Astrocyte of the cerebellum (primary cell): Measurements from ENCODE around the gene CDH22.
A peak's percentile ranks its signal among the peaks of the same experiment; 100 is the strongest.

Experiments used
- DNase-seq: peaks from one replicate; pipeline ENCODE4 v3.0.0-alpha.2; 2011; ENCODE audit warnings: low read depth
- H3K4me3 ChIP-seq: 2 replicates; pipeline ENCODE4 v1.5.1; 2011; ENCODE audit warnings: mild to moderate bottlenecking, low read depth, low read length, moderate library complexity
- in situ Hi-C: cut with HindIII; loops from 2 replicates; pipeline ENCODE4 v1.10.0; 2017; ENCODE audit warnings: low sequenced_read_pairs
- TF ChIP-seq, protein P1 (sequence below): IDR thresholded peaks from 2 replicates; pipeline ENCODE4 v1.5.1; 2012; ENCODE audit warnings: low read length, low read depth, moderate library complexity, mild to moderate bottlenecking; ENCODE audit errors: missing control alignments

CDH22 gene

DNA sequence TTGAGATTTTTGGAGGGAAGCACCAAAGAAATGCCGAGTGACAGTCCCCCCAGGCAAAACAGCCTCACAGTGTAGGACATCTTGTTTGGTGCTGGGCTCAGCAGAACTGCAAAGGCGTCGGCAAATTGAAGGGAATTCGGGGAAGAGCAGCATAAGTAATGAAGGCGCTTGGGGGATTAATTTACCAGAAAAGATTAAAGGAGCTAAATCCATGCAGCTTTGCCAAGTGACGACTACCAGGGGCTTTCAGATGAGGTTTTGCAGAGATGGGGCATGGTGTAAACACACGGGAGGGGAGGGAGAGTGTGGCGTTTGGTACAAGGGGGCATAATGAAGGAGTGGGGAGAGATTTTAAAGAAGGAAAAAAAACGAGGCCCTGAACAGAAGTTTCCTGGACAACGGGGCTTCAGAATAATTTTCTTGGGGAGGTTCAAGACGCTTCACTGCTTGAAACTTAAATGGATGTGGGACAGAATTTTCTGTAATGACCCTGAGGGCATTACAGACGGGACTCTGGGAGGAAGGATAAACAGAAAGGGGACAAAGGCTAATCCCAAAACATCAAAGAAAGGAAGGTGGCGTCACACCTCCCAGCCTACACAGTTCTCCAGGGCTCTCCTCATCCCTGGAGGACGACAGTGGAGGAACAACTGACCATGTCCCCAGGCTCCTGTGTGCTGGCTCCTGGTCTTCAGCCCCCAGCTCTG, 45.4 kb upstream of the CDH22 start:
- in situ Hi-C loops = no loop called here
- no peak overlapping the region for H3K4me3 ChIP-seq
- DNase-seq = no peak
- TF ChIP-seq, protein P1, sequence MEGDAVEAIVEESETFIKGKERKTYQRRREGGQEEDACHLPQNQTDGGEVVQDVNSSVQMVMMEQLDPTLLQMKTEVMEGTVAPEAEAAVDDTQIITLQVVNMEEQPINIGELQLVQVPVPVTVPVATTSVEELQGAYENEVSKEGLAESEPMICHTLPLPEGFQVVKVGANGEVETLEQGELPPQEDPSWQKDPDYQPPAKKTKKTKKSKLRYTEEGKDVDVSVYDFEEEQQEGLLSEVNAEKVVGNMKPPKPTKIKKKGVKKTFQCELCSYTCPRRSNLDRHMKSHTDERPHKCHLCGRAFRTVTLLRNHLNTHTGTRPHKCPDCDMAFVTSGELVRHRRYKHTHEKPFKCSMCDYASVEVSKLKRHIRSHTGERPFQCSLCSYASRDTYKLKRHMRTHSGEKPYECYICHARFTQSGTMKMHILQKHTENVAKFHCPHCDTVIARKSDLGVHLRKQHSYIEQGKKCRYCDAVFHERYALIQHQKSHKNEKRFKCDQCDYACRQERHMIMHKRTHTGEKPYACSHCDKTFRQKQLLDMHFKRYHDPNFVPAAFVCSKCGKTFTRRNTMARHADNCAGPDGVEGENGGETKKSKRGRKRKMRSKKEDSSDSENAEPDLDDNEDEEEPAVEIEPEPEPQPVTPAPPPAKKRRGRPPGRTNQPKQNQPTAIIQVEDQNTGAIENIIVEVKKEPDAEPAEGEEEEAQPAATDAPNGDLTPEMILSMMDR = no peak

GRCh38 chr20:46352370-46352938, 44.2 kb upstream of the CDH22 start:
- no peak overlapping the region for H3K4me3 ChIP-seq
- TF ChIP-seq, protein P1 = no peak
- no peak for DNase-seq
- in situ Hi-C loops = no loop called here

DNA sequence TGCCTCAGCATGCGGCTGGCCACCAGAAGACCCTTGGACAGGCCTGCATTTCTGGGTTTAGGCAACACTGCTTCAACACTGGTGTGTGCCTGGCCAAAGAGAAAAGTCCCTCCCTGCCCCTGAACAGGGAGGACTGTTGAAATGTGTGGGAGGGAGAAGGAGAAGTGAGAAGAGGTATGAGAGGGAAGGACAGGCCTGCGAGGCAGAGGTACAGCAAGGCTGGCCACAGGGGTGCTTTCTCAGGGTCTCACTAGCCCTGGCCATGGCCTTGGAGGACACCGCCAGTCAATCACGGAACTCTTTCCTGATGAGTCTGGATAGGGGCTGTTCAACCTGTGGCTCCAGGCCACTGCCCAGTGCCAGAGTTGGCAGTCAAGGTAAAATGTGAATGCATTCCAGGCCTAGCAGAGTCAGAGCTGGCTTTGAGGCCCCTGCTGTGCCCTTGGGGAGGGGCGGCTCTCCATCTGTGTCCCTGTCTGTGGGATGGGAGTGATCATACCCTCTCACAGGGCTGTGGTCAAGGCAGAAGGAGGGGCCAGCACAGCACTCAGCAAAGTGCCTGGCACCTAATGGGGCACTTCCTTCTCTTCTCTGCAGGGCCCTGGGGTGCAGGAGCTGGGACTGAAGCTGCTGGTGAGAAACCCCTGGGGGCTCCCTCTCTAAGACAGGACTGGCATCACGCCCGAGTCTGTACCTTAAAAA, 43.2 kb upstream of the CDH22 start:
- TF ChIP-seq, protein P1 = no peak
- in situ Hi-C loops = no loop called here
- DNase-seq = no peak
- no peak overlapping the region for H3K4me3 ChIP-seq

- TF ChIP-seq, protein P1 = no peak
- in situ Hi-C loops = no loop called here
- DNase-seq = no peak
- no peak overlapping the region for H3K4me3 ChIP-seq
These were observed 42.6 kb upstream of the CDH22 start for GRCh38 chr20:46350986-46351267.

- peak; percentile 80 for DNase-seq
- in situ Hi-C loops = no loop called here
- TF ChIP-seq, protein P1 = no peak
- H3K4me3 ChIP-seq = no peak overlapping the region
These were observed 42.1 kb upstream of the CDH22 start for GRCh38 chr20:46350201-46350985.

DNA sequence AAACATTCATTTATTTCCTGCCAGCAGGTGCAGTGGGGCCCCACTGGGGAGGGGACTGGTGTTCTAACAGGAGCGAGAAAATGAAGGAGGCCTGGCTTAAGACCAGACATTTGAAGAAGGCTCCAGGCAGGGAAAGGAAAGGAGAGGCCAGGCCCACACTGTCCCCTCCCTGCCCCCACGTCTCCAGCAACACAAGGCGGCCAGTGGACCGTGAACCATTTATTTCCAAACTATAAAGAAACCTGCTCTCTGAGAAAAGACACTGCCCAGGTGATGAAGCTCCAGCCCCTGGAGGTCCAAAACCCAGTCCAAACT, 41.4 kb upstream of the CDH22 start:
- no peak for DNase-seq
- no peak overlapping the region for H3K4me3 ChIP-seq
- in situ Hi-C loops = no loop called here
- TF ChIP-seq, protein P1 = no peak
